Nephron progenitor cell (in vitro differentiated cells): ENCODE data around the gene TMEM60.
A peak's percentile ranks its signal among the peaks of the same experiment; 100 is the strongest.

ENCODE experiments used
- DNase-seq: peaks from one replicate; pipeline ENCODE4 v3.0.0; 2021
- H3K27ac Mint-ChIP-seq: 2 replicates; pipeline ENCODE4 v1.8.0; 2021; ENCODE audit warnings: mild to moderate bottlenecking, moderate library complexity, mixed read lengths
- H3K27me3 Mint-ChIP-seq: 2 replicates; pipeline ENCODE4 v1.8.0; 2021; ENCODE audit warnings: mild to moderate bottlenecking, low read depth, mixed read lengths; ENCODE audit not compliant: poor library complexity
- H3K36me3 Mint-ChIP-seq: 2 replicates; pipeline ENCODE4 v1.8.0; 2021; ENCODE audit warnings: low read depth, mixed read lengths
- H3K4me1 Mint-ChIP-seq: 2 replicates; pipeline ENCODE4 v1.8.0; 2021; ENCODE audit warnings: mixed read lengths
- H3K4me3 Mint-ChIP-seq: 2 replicates; pipeline ENCODE4 v1.8.0; 2021; ENCODE audit warnings: mild to moderate bottlenecking, moderate library complexity, mixed read lengths
- H3K9me3 Mint-ChIP-seq: 2 replicates; pipeline ENCODE4 v1.8.0; 2021; ENCODE audit warnings: mild to moderate bottlenecking, moderate library complexity, mixed read lengths
- CTCF ChIP-seq: fragments of 200-600 bp; sonication (generic); IDR thresholded peaks from 2 replicates; pipeline ENCODE4 v1.5.0; 2021; ENCODE audit warnings: antibody characterized with exemption

Gene TMEM60

GRCh38 chr7:77757589-77757988, 40.6 kb downstream of the TMEM60 start:
- H3K36me3 Mint-ChIP-seq = peaks cover 5% of the 10 kb centered on the region
- no peak for DNase-seq
- H3K9me3 Mint-ChIP-seq = no peaks in the 10 kb centered on the region
- no peaks in the 10 kb centered on the region for H3K27me3 Mint-ChIP-seq
- peak overlapping the region; percentile 84 for H3K27ac Mint-ChIP-seq
- TF ChIP-seq CTCF = no peak
- H3K4me3 Mint-ChIP-seq = no peak overlapping the region
- H3K4me1 Mint-ChIP-seq = peaks cover 6% of the 10 kb centered on the region

- H3K27me3 Mint-ChIP-seq = no peaks in the 10 kb centered on the region
- H3K4me1 Mint-ChIP-seq = no peaks in the 10 kb centered on the region
- H3K27ac Mint-ChIP-seq = no peak overlapping the region
- no peak for TF ChIP-seq CTCF
- H3K9me3 Mint-ChIP-seq = no peaks in the 10 kb centered on the region
- H3K4me3 Mint-ChIP-seq = no peak overlapping the region
- no peak for DNase-seq
- peaks cover 30% of the 10 kb centered on the region for H3K36me3 Mint-ChIP-seq
Observed at GRCh38 chr7:77753173-77753572, 45.1 kb downstream of the TMEM60 start.

GRCh38 chr7:77752016-77752415, 46.2 kb downstream of the TMEM60 start:
- peaks cover 38% of the 10 kb centered on the region for H3K36me3 Mint-ChIP-seq

GRCh38 chr7:77747718-77748117, 50.5 kb downstream of the TMEM60 start:
- no peak overlapping the region for H3K27ac Mint-ChIP-seq
- peaks cover 4% of the 10 kb centered on the region for H3K9me3 Mint-ChIP-seq
- no peak for TF ChIP-seq CTCF
- peaks cover 76% of the 10 kb centered on the region for H3K36me3 Mint-ChIP-seq
- no peak overlapping the region for H3K4me3 Mint-ChIP-seq
- H3K27me3 Mint-ChIP-seq = no peaks in the 10 kb centered on the region
- DNase-seq = no peak
- H3K4me1 Mint-ChIP-seq = no peaks in the 10 kb centered on the region

More at GRCh38 chr7:77752016-77752415, 46.2 kb downstream of the TMEM60 start:
- Mint-ChIP-seq H3K27me3 (no peaks in the 10 kb centered on the region), H3K4me3 (no peak overlapping the region), H3K4me1 (no peaks in the 10 kb centered on the region), H3K27ac (peak overlapping the region; percentile 31), H3K9me3 (no peaks in the 10 kb centered on the region)
- DNase-seq = no peak
- TF ChIP-seq CTCF = no peak

- Mint-ChIP-seq H3K4me3 (no peak overlapping the region), H3K9me3 (peaks cover 4% of the 10 kb centered on the region), H3K4me1 (no peaks in the 10 kb centered on the region), H3K27me3 (no peaks in the 10 kb centered on the region), H3K27ac (no peak overlapping the region), H3K36me3 (peaks cover 81% of the 10 kb centered on the region)
- no peak for TF ChIP-seq CTCF
- DNase-seq = no peak
Observed at GRCh38 chr7:77747178-77747577, 51.1 kb downstream of the TMEM60 start.

- no peaks in the 10 kb centered on the region for H3K4me1 Mint-ChIP-seq
- no peak overlapping the region for H3K4me3 Mint-ChIP-seq
- H3K9me3 Mint-ChIP-seq = peaks cover 4% of the 10 kb centered on the region
- H3K27ac Mint-ChIP-seq = no peak overlapping the region
- TF ChIP-seq CTCF = no peak
- no peaks in the 10 kb centered on the region for H3K27me3 Mint-ChIP-seq
- no peak for DNase-seq
- peaks cover 85% of the 10 kb centered on the region for H3K36me3 Mint-ChIP-seq
Observed at GRCh38 chr7:77746824-77747165, 51.4 kb downstream of the TMEM60 start.
